Measurements from ENCODE around the gene EML3. TPM values are rescaled to one million over a fixed set of nuclear protein-coding genes. Genes with fewer than 3 reads are reported as not detected.
"Not testable (repeated sequence)": the region's sequence is repeated elsewhere in the genome, so short reads cannot be mapped to it uniquely, and the experiment has no call there.

Gene EML3
- total RNA-seq, 1 donor from 2014 or later, result 161 TPM

GRCh38 chr11:62570903-62571302, 41.7 kb downstream of the EML3 start:
- Mint-ChIP-seq H3K27ac (peak overlapping the region; percentile 75), H3K36me3 (ENCODE audit: low read depth) (peaks cover 80% of the 10 kb centered on the region), H3K4me3 (peak overlapping the region; percentile 96), H3K4me1 (peaks cover 54% of the 10 kb centered on the region)
- H3K27me3 Mint-ChIP-seq; H3K9me3 Mint-ChIP-seq; intact Hi-C loops (cut with micrococcal nuclease); DNase-seq: not testable (repeated sequence)

- H3K27me3 Mint-ChIP-seq, result no peaks in the 10 kb centered on the region
- peaks cover 83% of the 10 kb centered on the region for H3K36me3 Mint-ChIP-seq (ENCODE audit: low read depth)
- no peak overlapping the region for H3K4me3 Mint-ChIP-seq
- DNase-seq, result no peak
- no peaks in the 10 kb centered on the region for H3K9me3 Mint-ChIP-seq
- intact Hi-C loops (cut with micrococcal nuclease), result no loop called here
- peaks cover 51% of the 10 kb centered on the region for H3K4me1 Mint-ChIP-seq
- no peak overlapping the region for H3K27ac Mint-ChIP-seq
Observed at GRCh38 chr11:62569611-62570010, 43.0 kb downstream of the EML3 start.

- Mint-ChIP-seq H3K27me3 (no peaks in the 10 kb centered on the region), H3K4me3 (peak overlapping the region; percentile 21), H3K36me3 (ENCODE audit: low read depth) (peaks cover 71% of the 10 kb centered on the region), H3K27ac (peak overlapping the region; percentile 64), H3K4me1 (peaks cover 44% of the 10 kb centered on the region), H3K9me3 (no peaks in the 10 kb centered on the region)
- intact Hi-C loops (cut with micrococcal nuclease), result no loop called here
- peak; percentile 57 for DNase-seq
Observed at GRCh38 chr11:62567018-62567633, 45.4 kb downstream of the EML3 start.

- no peaks in the 10 kb centered on the region for H3K9me3 Mint-ChIP-seq
- no peak overlapping the region for H3K4me3 Mint-ChIP-seq
- DNase-seq, result no peak
- peaks cover 69% of the 10 kb centered on the region for H3K36me3 Mint-ChIP-seq (ENCODE audit: low read depth)
- no peak overlapping the region for H3K27ac Mint-ChIP-seq
- intact Hi-C loops (cut with micrococcal nuclease), result no loop called here
- no peaks in the 10 kb centered on the region for H3K27me3 Mint-ChIP-seq
- peaks cover 42% of the 10 kb centered on the region for H3K4me1 Mint-ChIP-seq
Observed at GRCh38 chr11:62566247-62566646, 46.3 kb downstream of the EML3 start.

GRCh38 chr11:62565100-62565802, 47.3 kb downstream of the EML3 start:
- H3K27ac Mint-ChIP-seq, result no peak overlapping the region
- no peaks in the 10 kb centered on the region for H3K9me3 Mint-ChIP-seq
- no peaks in the 10 kb centered on the region for H3K27me3 Mint-ChIP-seq
- H3K4me3 Mint-ChIP-seq, result no peak overlapping the region
- no peak for DNase-seq
- peaks cover 44% of the 10 kb centered on the region for H3K4me1 Mint-ChIP-seq
- intact Hi-C loops (cut with micrococcal nuclease), result no loop called here
- H3K36me3 Mint-ChIP-seq (ENCODE audit: low read depth), result peaks cover 69% of the 10 kb centered on the region

- Mint-ChIP-seq H3K36me3 (ENCODE audit: low read depth) (peaks cover 70% of the 10 kb centered on the region), H3K4me1 (peaks cover 53% of the 10 kb centered on the region), H3K27ac (peak overlapping the region; percentile 73)
- H3K4me3 Mint-ChIP-seq; DNase-seq; H3K27me3 Mint-ChIP-seq; H3K9me3 Mint-ChIP-seq; intact Hi-C loops (cut with micrococcal nuclease): not testable (repeated sequence)
Observed at GRCh38 chr11:62561677-62562230, 50.8 kb downstream of the EML3 start.

GRCh38 chr11:62560566-62561103, 51.9 kb downstream of the EML3 start:
- no peaks in the 10 kb centered on the region for H3K27me3 Mint-ChIP-seq
- peaks cover 55% of the 10 kb centered on the region for H3K4me1 Mint-ChIP-seq
- peaks cover 67% of the 10 kb centered on the region for H3K36me3 Mint-ChIP-seq (ENCODE audit: low read depth)
- H3K9me3 Mint-ChIP-seq, result no peaks in the 10 kb centered on the region
- peak overlapping the region; percentile 30 for H3K4me3 Mint-ChIP-seq
- H3K27ac Mint-ChIP-seq, result peak overlapping the region; percentile 75
- intact Hi-C loops (cut with micrococcal nuclease), result loop anchor here (1.0 kb wide), 2 partner anchors 9 to 18 kb away; no protein-coding TSS in a partner anchor
- peak; percentile 93 for DNase-seq

- intact Hi-C loops (cut with micrococcal nuclease), result loop anchor here (1.0 to 10.0 kb wide), 5 partner anchors 8 to 735 kb away; partner anchors contain the start of genes FADS2 and TUT1
- Mint-ChIP-seq H3K4me3 (peak overlapping the region; percentile 57), H3K36me3 (ENCODE audit: low read depth) (peaks cover 62% of the 10 kb centered on the region), H3K4me1 (peaks cover 62% of the 10 kb centered on the region), H3K27ac (peak overlapping the region; percentile 72)
- not testable (repeated sequence) for H3K27me3 Mint-ChIP-seq, H3K9me3 Mint-ChIP-seq, DNase-seq
Observed at GRCh38 chr11:62559626-62560025, 52.9 kb downstream of the EML3 start.

GRCh38 chr11:62559204-62559603, 53.4 kb downstream of the EML3 start:
- Mint-ChIP-seq H3K27ac (peak overlapping the region; percentile 72), H3K4me1 (peaks cover 67% of the 10 kb centered on the region), H3K27me3 (no peaks in the 10 kb centered on the region), H3K9me3 (no peaks in the 10 kb centered on the region), H3K36me3 (ENCODE audit: low read depth) (peaks cover 62% of the 10 kb centered on the region), H3K4me3 (peak overlapping the region; percentile 57)
- intact Hi-C loops (cut with micrococcal nuclease), result loop anchor here (5.0 to 10.0 kb wide), 3 partner anchors 33 to 734 kb away; partner anchors contain the start of genes FADS2 and TUT1
- DNase-seq, result no peak

GRCh38 chr11:62558669-62559068, 53.9 kb downstream of the EML3 start:
- H3K36me3 Mint-ChIP-seq (ENCODE audit: low read depth), result peaks cover 59% of the 10 kb centered on the region
- H3K27me3 Mint-ChIP-seq, result no peaks in the 10 kb centered on the region
- H3K9me3 Mint-ChIP-seq, result no peaks in the 10 kb centered on the region
- intact Hi-C loops (cut with micrococcal nuclease), result loop anchor here (5.0 to 10.0 kb wide), 3 partner anchors 34 to 734 kb away; partner anchors contain the start of genes FADS2 and TUT1
- H3K4me3 Mint-ChIP-seq, result no peak overlapping the region
- peak overlapping the region; percentile 72 for H3K27ac Mint-ChIP-seq
- no peak for DNase-seq
- H3K4me1 Mint-ChIP-seq, result peaks cover 70% of the 10 kb centered on the region

- Mint-ChIP-seq H3K36me3 (ENCODE audit: low read depth) (peaks cover 52% of the 10 kb centered on the region), H3K27me3 (no peaks in the 10 kb centered on the region), H3K4me1 (peaks cover 82% of the 10 kb centered on the region), H3K9me3 (no peaks in the 10 kb centered on the region), H3K27ac (peak overlapping the region; percentile 98), H3K4me3 (peak overlapping the region; percentile 78)
- peak; percentile 94 for DNase-seq
- intact Hi-C loops (cut with micrococcal nuclease), result loop anchor here (1.0 to 10.0 kb wide), 7 partner anchors 11 to 732 kb away; partner anchors contain the start of genes AHNAK, EEF1G, FADS2 and TUT1
Observed at GRCh38 chr11:62556875-62557631, 55.5 kb downstream of the EML3 start.

GRCh38 chr11:62556108-62556874, 56.3 kb downstream of the EML3 start:
- peak overlapping the region; percentile 78 for H3K4me3 Mint-ChIP-seq
- no peaks in the 10 kb centered on the region for H3K9me3 Mint-ChIP-seq
- peaks cover 2% of the 10 kb centered on the region for H3K27me3 Mint-ChIP-seq
- peaks cover 86% of the 10 kb centered on the region for H3K4me1 Mint-ChIP-seq
- DNase-seq, result peak; percentile 96
- peaks cover 47% of the 10 kb centered on the region for H3K36me3 Mint-ChIP-seq (ENCODE audit: low read depth)
- peak overlapping the region; percentile 98 for H3K27ac Mint-ChIP-seq
- intact Hi-C loops (cut with micrococcal nuclease), result loop anchor here (1.0 to 10.0 kb wide), 6 partner anchors 10 to 731 kb away; partner anchors contain the start of genes AHNAK, EEF1G, FADS2 and TUT1
